Vagina (tissue), 2 donors: ENCODE data around the gene PTK6. TPM values are rescaled to one million over a fixed set of nuclear protein-coding genes. Genes with fewer than 3 reads are reported as not detected.

Experiments
- DNase-seq, 2 donors: peaks; one replicate each; pipeline ENCODE4 v3.0.0-alpha.2; 2017; ENCODE audit errors: extremely low spot score in 2 of 2
- H3K27ac ChIP-seq: fragments of 200-600 bp; sonication (generic); one replicate; pipeline ENCODE4 v1.5.1; 2019
- H3K27me3 ChIP-seq: fragments of 200-600 bp; sonication (generic); one replicate; pipeline ENCODE4 v1.5.1; 2019
- H3K36me3 ChIP-seq, 2 donors: fragments of 200-600 bp; sonication (generic); one replicate each; pipeline ENCODE4 v1.5.1; 2017 to 2019
- H3K4me1 ChIP-seq: fragments of 200-600 bp; sonication (generic); one replicate; pipeline ENCODE4 v1.5.1; 2019
- H3K4me3 ChIP-seq, 2 donors: fragments of 200-600 bp; sonication (generic); 1 replicate in 1 of 2; 2 replicates in 1 of 2; pipeline ENCODE4 v1.5.1; 2016 to 2019
- H3K9me3 ChIP-seq: fragments of 200-600 bp; sonication (generic); one replicate; pipeline ENCODE4 v1.5.1; 2019
- CTCF ChIP-seq, 3 experiments: fragments of 450-650 bp in 2 of 3; fragments of 200-600 bp in 1 of 3; sonication (generic) in 1 of 3; IDR thresholded peaks; one replicate each; pipeline ENCODE4 v1.5.1; 2017 to 2019; ENCODE audit warnings: antibody characterized with exemption in 3 of 3, mild to moderate bottlenecking in 2 of 3, moderate library complexity in 2 of 3
- POLR2A ChIP-seq, 2 donors: fragments of 450-650 bp; IDR thresholded peaks; one replicate each; pipeline ENCODE4 v1.6.1; 2017; ENCODE audit warnings: antibody characterized with exemption in 2 of 2, mild to moderate bottlenecking in 2 of 2, moderate library complexity in 2 of 2
- POLR2AphosphoS5 ChIP-seq, 2 donors: sonication (generic); formaldehyde crosslinking; IDR thresholded peaks; one replicate each; pipeline ENCODE4 v1.9.0; 2017; ENCODE audit warnings: antibody characterized with exemption in 2 of 2, mild to moderate bottlenecking in 2 of 2, low read depth in 1 of 2; ENCODE audit not compliant: insufficient read depth in 1 of 2
- intact Hi-C: fragments of 100-400 bp; cut with DNase I; formaldehyde crosslinking; loops from one replicate; pipeline ENCODE4 v1.15.1; 2023
- total RNA-seq: library from RNA; depleted of rRNA; stranded (reverse); fragments of >200 nt; gene quantifications from one replicate; pipeline ENCODE4 v1.2.3, GENCODE V29; 2016

The PTK6 gene
- total RNA-seq, 1 donor from 2014 or later: 25.8 TPM

DNA sequence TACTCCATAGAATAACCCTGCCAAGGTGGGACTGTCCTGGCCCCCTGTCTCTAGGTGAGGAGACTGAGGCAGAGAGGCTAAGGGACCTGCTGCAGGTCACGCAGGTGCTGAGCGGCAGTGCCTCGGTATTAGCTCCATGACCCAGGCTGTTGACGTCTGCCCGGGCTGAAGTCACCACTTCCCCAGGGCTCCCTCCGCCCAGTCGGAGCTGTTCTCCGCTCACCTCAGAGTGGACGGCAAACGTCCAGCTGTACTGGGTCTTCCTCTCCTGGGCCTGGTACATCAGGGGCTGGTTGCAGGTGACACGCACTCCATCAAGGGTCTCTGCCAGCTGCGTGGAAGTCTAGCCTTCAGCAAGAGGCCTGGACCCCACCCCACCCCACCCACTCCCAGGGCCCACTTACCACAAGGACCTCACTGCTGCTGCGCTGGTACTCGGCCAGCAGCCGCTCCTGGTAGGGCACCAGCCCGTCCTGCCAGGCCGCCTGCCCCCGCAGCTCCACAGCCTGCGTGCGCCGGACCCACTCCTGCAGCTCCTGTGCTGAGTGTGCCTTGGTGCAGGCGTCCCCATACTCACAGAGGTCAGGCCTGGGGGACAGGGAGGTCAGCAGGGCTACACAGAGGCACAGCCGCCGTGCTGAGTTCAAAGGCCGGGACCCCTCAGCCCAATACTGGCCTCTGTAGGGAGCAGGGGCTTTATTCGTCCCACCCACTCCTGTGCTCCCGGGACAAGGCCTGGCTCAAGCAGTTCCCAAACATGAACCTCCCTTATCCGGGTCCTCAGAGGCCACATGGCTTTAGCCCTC is 33.3 kb upstream of the PTK6 start:
- Histone ChIP-seq H3K9me3 (no peaks in the 10 kb centered on the region), H3K36me3 (no peaks in the 10 kb centered on the region), H3K27ac (no peak overlapping the region), H3K4me3 (no peak overlapping the region), H3K27me3 (no peaks in the 10 kb centered on the region), H3K4me1 (peaks cover 19% of the 10 kb centered on the region)
- intact Hi-C loops: no loop called here
- no peak for DNase-seq
- no peak for TF ChIP-seq POLR2AphosphoS5 (IDR thresholded peaks at IDR 0.05; ENCODE audit: insufficient read depth in 1 of 2, low read depth in 1 of 2)
- TF ChIP-seq POLR2A (IDR thresholded peaks at IDR 0.05): no peak
- no peak for TF ChIP-seq CTCF (IDR thresholded peaks at IDR 0.05)

DNA sequence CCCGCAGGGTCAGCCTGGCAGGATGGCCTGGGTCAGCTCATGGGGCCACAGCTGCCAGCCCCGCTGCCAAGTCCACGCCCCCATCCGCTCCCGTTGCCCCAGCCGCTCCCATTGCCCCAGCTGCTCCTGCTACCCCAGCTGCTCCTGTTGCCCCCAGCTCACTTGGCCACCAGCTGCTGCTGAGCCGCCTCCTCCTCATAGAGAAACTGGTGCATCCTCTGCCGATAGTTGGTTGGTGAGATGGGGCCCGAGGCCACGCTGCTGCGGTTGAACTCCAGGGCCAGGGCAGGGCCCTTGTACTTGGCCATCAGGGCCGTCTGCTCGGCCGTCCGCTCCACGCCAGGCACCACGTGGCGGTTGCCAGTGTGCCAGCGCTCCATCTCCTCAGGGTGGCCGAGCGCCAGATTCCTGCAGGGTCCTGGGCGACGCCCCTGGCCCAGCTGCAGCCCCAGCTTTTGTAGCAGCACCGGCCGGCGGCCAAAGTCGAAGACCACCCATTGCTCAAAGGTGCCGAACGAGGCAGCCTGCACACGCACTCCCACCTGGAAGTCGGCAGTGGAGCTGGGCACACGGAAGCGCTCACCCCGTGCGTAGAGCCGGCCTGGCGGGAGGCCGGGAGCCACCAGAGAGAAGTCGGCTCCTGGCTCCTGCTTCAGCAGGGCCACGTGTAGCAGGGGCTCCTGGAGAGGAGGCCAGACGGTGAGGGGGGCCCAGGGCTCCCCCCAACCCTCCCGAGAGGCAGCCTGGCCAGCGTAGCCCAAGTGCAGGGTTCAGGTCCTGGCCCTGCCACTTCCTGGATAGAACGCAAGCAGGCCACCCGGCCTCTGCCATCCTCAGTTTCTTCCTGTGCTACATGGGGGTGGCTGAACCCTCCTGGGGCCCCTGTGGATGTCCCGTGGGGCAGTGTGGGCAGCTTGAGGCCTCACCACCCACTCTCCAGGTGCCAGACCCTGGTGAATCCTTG is 32.1 kb upstream of the PTK6 start:
- Histone ChIP-seq H3K36me3 (peaks cover 0 to 1% of the 10 kb centered on the region in 2 donors), H3K4me1 (peaks cover 14% of the 10 kb centered on the region), H3K9me3 (no peaks in the 10 kb centered on the region), H3K4me3 (no peak overlapping the region), H3K27ac (no peak overlapping the region), H3K27me3 (no peaks in the 10 kb centered on the region)
- no peak for DNase-seq
- TF ChIP-seq POLR2AphosphoS5 (IDR thresholded peaks at IDR 0.05; ENCODE audit: insufficient read depth in 1 of 2, low read depth in 1 of 2): no peak
- TF ChIP-seq POLR2A (IDR thresholded peaks at IDR 0.05): no peak
- no peak for TF ChIP-seq CTCF (IDR thresholded peaks at IDR 0.05)
- intact Hi-C loops: no loop called here

- intact Hi-C loops: no loop called here
- no peaks in the 10 kb centered on the region for H3K27me3 ChIP-seq
- TF ChIP-seq POLR2A (IDR thresholded peaks at IDR 0.05) (no peak), CTCF (IDR thresholded peaks at IDR 0.05) (no peak), POLR2AphosphoS5 (IDR thresholded peaks at IDR 0.05; ENCODE audit: insufficient read depth in 1 of 2, low read depth in 1 of 2) (no peak)
- H3K4me1 ChIP-seq: peaks cover 10% of the 10 kb centered on the region
- peak overlapping the region in 1 of 2 donors; percentile 13 for H3K4me3 ChIP-seq
- no peak overlapping the region for H3K27ac ChIP-seq
- DNase-seq: no peak
- no peaks in the 10 kb centered on the region for H3K9me3 ChIP-seq
- H3K36me3 ChIP-seq: peaks cover 0 to 10% of the 10 kb centered on the region in 2 donors
These were observed 31.2 kb upstream of the PTK6 start for GRCh38 chr20:63568170-63568981.

GRCh38 chr20:63567386-63568169 is 30.4 kb upstream of the PTK6 start:
- H3K36me3 ChIP-seq: peaks cover 0 to 18% of the 10 kb centered on the region in 2 donors
- H3K27ac ChIP-seq: no peak overlapping the region
- no peak for DNase-seq
- H3K27me3 ChIP-seq: no peaks in the 10 kb centered on the region
- TF ChIP-seq CTCF (IDR thresholded peaks at IDR 0.05) (no peak), POLR2A (IDR thresholded peaks at IDR 0.05) (no peak), POLR2AphosphoS5 (IDR thresholded peaks at IDR 0.05; ENCODE audit: insufficient read depth in 1 of 2, low read depth in 1 of 2) (no peak)
- peaks cover 2% of the 10 kb centered on the region for H3K4me1 ChIP-seq
- H3K4me3 ChIP-seq: peak overlapping the region in 1 of 2 donors; percentile 13
- H3K9me3 ChIP-seq: no peaks in the 10 kb centered on the region
- intact Hi-C loops: no loop called here
